ENCODE measurements around the gene UBTD2.
"Not testable (repeated sequence)": the region's sequence is repeated elsewhere in the genome, so short reads cannot be mapped to it uniquely, and the experiment has no call there.

The UBTD2 gene

GRCh38 chr5:172293054-172293744 lies 9.6 kb upstream of the UBTD2 start:
- DNase-seq (ENCODE audit: insufficient read length, low spot score) (no peak), FAIRE-seq (peak; percentile 64)
- TF ChIP-seq, protein P1, sequence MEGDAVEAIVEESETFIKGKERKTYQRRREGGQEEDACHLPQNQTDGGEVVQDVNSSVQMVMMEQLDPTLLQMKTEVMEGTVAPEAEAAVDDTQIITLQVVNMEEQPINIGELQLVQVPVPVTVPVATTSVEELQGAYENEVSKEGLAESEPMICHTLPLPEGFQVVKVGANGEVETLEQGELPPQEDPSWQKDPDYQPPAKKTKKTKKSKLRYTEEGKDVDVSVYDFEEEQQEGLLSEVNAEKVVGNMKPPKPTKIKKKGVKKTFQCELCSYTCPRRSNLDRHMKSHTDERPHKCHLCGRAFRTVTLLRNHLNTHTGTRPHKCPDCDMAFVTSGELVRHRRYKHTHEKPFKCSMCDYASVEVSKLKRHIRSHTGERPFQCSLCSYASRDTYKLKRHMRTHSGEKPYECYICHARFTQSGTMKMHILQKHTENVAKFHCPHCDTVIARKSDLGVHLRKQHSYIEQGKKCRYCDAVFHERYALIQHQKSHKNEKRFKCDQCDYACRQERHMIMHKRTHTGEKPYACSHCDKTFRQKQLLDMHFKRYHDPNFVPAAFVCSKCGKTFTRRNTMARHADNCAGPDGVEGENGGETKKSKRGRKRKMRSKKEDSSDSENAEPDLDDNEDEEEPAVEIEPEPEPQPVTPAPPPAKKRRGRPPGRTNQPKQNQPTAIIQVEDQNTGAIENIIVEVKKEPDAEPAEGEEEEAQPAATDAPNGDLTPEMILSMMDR (IDR thresholded peaks at IDR 0.05; ENCODE audit: insufficient read depth, missing control alignments) = peak; percentile 93

DNA sequence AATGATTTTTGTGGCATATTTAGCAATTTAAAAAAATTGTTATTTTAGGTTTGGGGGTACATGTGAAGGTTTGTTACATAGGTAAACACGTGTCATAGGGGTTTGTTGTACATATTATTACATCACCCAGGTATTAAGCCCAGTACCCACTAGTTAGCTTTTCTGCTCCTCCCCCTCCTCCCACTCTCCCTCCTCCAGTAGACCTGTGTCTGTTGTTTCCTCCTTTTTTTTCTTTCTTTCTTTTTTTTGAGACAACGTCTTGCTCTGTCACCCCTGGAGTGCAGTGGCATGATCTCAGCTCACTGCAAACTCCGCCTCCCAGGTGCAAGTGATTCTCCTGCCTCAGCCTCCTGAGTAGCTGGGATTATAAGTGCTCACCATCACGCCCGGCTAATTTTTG lies 8.3 kb upstream of the UBTD2 start:
- not testable (repeated sequence) for DNase-seq (ENCODE audit: insufficient read length, low spot score); FAIRE-seq

DNA sequence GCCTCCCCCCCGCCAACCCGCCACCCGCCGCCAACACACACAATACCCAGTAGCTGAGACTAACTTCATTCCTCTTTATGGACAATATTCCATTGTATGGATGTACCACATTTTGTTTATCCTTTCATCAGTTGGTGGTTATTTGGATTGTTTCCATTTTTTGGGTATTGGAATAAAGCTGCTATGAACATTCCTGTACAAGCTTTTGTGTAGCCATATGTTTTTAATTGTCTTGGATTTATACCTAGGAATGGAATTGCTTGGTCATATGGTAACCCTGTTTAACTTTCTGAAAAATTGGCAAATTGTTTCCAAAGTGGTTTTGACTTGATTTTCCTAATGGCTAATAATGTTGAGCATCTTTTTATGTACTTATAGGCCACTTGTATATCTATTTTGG lies 4.9 kb upstream of the UBTD2 start:
- TF ChIP-seq, protein P1 (IDR thresholded peaks at IDR 0.05; ENCODE audit: insufficient read depth, missing control alignments) = no peak
- DNase-seq (ENCODE audit: insufficient read length, low spot score) = no peak
- FAIRE-seq = no peak

GRCh38 chr5:172287140-172287539 lies 3.6 kb upstream of the UBTD2 start:
- not testable (repeated sequence) for FAIRE-seq; DNase-seq (ENCODE audit: insufficient read length, low spot score)

DNA sequence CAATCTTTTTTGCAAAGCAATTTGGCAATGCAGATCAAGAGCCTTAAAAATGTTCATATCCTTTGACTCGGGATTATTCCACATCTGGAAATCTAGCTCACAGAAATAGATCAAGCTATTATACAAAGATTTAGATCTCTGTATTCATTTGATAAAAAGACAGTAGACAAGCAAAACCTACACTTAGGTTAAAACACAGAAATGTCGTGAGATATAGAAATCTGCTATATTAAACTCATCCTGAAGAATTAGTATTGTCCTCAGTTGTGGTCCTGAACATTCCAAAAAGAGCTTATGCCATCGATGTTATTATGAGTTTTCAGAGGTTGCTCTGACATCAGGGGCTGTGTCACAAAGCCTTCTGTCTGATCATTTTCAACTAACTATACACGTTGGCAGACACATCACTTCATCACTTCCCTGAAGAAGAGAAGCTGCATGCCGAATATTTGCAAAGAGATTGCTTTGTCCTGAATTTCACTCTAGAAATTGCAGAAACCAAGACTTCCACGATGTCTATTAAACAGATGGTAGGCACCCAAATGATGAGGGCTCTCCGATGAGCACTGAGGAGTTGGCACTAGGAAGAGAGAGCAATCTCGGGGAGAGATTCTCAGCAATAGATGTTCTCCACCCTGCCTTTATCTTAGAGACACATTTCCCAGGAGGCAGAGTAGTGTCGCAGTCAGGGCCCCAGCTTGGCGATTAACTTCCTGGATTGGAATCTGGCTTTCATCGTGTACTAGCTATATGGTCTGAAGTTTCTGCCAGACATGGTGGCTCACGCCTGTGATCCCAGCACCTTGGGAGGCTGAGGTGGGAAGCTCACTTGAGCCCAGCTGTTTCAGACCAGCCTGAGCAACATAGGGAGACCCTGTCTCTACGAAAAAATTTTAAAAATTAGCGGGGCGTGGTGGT lies 1.9 kb upstream of the UBTD2 start:
- DNase-seq (ENCODE audit: insufficient read length, low spot score) (no peak), FAIRE-seq (no peak)
- TF ChIP-seq, protein P1 (IDR thresholded peaks at IDR 0.05; ENCODE audit: insufficient read depth, missing control alignments) = no peak

DNA sequence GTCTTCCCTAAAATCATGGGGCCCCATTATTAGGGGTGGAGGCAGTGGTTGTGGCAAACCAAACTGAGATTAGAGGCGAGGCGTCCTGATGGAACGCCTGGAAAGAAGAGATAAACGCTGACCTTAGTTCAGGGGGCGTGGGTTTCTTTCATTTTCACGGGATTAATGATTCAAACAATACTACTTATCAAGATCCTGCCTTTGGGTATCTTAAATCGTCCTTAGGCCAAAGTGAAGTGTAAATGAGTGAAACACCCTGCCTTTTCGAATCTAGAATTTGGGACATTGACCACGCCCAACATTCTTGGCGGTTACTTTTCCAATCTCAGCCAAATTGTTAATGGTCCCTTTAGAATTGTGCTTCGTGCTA lies 1.0 kb upstream of the UBTD2 start:
- no peak for FAIRE-seq
- no peak for DNase-seq (ENCODE audit: insufficient read length, low spot score)

DNA sequence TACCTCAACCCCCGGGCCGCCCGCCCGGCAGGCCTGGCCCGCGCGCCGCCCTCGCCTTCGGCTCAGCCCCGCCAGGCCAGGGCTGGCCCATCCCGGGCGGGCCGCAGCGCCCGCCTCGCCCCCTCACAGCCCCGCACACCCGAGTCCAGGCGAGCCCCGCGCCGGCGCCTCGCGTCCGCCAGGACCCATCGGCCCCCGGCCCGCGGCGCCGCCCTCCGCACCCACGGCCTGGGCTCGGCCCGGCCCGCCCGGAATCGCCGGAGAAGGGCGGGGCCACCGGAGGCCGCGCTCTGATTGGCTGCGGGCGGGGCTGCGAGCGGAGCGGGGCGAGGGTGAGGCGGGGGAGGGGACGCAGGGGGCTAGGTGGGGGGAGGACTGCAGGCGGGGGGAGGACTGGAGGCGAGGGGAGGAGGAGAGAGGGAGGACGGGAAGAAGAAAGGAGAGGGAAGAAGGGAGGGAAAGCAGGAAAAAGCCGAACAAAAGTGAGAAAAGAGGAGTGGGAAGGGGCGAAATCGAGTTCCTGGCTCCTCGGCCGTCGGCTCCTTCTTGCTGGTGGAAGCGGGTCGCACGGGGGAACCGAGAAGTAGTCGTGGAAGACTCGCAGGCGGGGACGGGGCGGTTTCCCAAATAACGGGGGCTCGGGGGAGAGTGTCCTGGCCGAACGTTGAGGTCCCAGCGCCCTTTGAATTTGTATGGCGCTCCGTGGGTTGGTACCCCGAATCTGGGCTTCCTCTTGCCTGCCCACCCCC lies 472 bp upstream of the UBTD2 start:
- no peak for FAIRE-seq
- TF ChIP-seq, protein P1 (IDR thresholded peaks at IDR 0.05; ENCODE audit: insufficient read depth, missing control alignments) = no peak
- DNase-seq (ENCODE audit: insufficient read length, low spot score) = peak; percentile 90

More for the DNA sequence above, 1.0 kb upstream of the UBTD2 start:
- TF ChIP-seq, protein P1 (IDR thresholded peaks at IDR 0.05; ENCODE audit: insufficient read depth, missing control alignments) = no peak
